ENCODE measurements around the gene EIF2B4.
"Not testable (repeated sequence)": the region's sequence is repeated elsewhere in the genome, so short reads cannot be mapped to it uniquely, and the experiment has no call there.

- not testable (repeated sequence) for TF ChIP-seq YY1 (IDR thresholded peaks at IDR 0.05); CTCF (IDR thresholded peaks at IDR 0.05; ENCODE audit: low read depth, low read length, missing input control); HNF4G (IDR thresholded peaks at IDR 0.05); RAD21 (IDR thresholded peaks at IDR 0.05); REST (IDR thresholded peaks at IDR 0.05); SP1 (IDR thresholded peaks at IDR 0.05); TAF1 (conservative IDR thresholded peaks at IDR 0.05); FOXA1 (IDR thresholded peaks at IDR 0.05); JUND (IDR thresholded peaks at IDR 0.05)
- TF ChIP-seq, protein P1, sequence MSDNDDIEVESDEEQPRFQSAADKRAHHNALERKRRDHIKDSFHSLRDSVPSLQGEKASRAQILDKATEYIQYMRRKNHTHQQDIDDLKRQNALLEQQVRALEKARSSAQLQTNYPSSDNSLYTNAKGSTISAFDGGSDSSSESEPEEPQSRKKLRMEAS (IDR thresholded peaks at IDR 0.05) = not testable (repeated sequence)
- TF ChIP-seq, protein P2, sequence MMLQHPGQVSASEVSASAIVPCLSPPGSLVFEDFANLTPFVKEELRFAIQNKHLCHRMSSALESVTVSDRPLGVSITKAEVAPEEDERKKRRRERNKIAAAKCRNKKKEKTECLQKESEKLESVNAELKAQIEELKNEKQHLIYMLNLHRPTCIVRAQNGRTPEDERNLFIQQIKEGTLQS (IDR thresholded peaks at IDR 0.05) = not testable (repeated sequence)
Observed at GRCh38 chr2:27353386-27353761, 16.8 kb downstream of the EIF2B4 start.
